Measurements from ENCODE around the gene P3H2.

Gene P3H2

GRCh38 chr3:190026154-190026553 is 94.5 kb downstream of the P3H2 start:
- H3K27me3 ChIP-seq (ENCODE audit: control insufficient read depth, insufficient read depth, low read length): no peaks in the 10 kb centered on the region
- no peaks in the 10 kb centered on the region for H3K36me3 ChIP-seq (ENCODE audit: control insufficient read depth, insufficient read depth, low read length)
- no peak overlapping the region for H3K4me3 ChIP-seq (ENCODE audit: low read depth, low read length)
- peaks cover 4% of the 10 kb centered on the region for H3K4me1 ChIP-seq (ENCODE audit: control insufficient read depth, insufficient read depth, low read length)
- no peaks in the 10 kb centered on the region for H3K9me3 ChIP-seq (ENCODE audit: control insufficient read depth, insufficient read depth, low read length)
- no peak overlapping the region for H3K9ac ChIP-seq (ENCODE audit: low read depth, low read length)

- Histone ChIP-seq H3K27me3 (ENCODE audit: control insufficient read depth, insufficient read depth, low read length) (no peaks in the 10 kb centered on the region), H3K36me3 (ENCODE audit: control insufficient read depth, insufficient read depth, low read length) (no peaks in the 10 kb centered on the region), H3K4me1 (ENCODE audit: control insufficient read depth, insufficient read depth, low read length) (peaks cover 6% of the 10 kb centered on the region), H3K9ac (ENCODE audit: low read depth, low read length) (no peak overlapping the region), H3K4me3 (ENCODE audit: low read depth, low read length) (no peak overlapping the region), H3K9me3 (ENCODE audit: control insufficient read depth, insufficient read depth, low read length) (no peaks in the 10 kb centered on the region)
Measured at GRCh38 chr3:190024912-190025311, 95.8 kb downstream of the P3H2 start.

- Histone ChIP-seq H3K27me3 (ENCODE audit: control insufficient read depth, insufficient read depth, low read length) (no peaks in the 10 kb centered on the region), H3K9me3 (ENCODE audit: control insufficient read depth, insufficient read depth, low read length) (no peaks in the 10 kb centered on the region), H3K4me3 (ENCODE audit: low read depth, low read length) (no peak overlapping the region), H3K36me3 (ENCODE audit: control insufficient read depth, insufficient read depth, low read length) (no peaks in the 10 kb centered on the region), H3K4me1 (ENCODE audit: control insufficient read depth, insufficient read depth, low read length) (peaks cover 6% of the 10 kb centered on the region), H3K9ac (ENCODE audit: low read depth, low read length) (no peak overlapping the region)
Measured at GRCh38 chr3:190019844-190020243, 100.9 kb downstream of the P3H2 start.

GRCh38 chr3:190019006-190019405 is 101.7 kb downstream of the P3H2 start:
- H3K4me3 ChIP-seq (ENCODE audit: low read depth, low read length): no peak overlapping the region
- no peak overlapping the region for H3K9ac ChIP-seq (ENCODE audit: low read depth, low read length)
- H3K4me1 ChIP-seq (ENCODE audit: control insufficient read depth, insufficient read depth, low read length): peaks cover 14% of the 10 kb centered on the region
- H3K27me3 ChIP-seq (ENCODE audit: control insufficient read depth, insufficient read depth, low read length): no peaks in the 10 kb centered on the region
- no peaks in the 10 kb centered on the region for H3K36me3 ChIP-seq (ENCODE audit: control insufficient read depth, insufficient read depth, low read length)
- no peaks in the 10 kb centered on the region for H3K9me3 ChIP-seq (ENCODE audit: control insufficient read depth, insufficient read depth, low read length)

- H3K4me1 ChIP-seq (ENCODE audit: control insufficient read depth, insufficient read depth, low read length): peaks cover 19% of the 10 kb centered on the region
Measured at GRCh38 chr3:190018460-190018859, 102.2 kb downstream of the P3H2 start.

GRCh38 chr3:190017521-190018288 is 103.0 kb downstream of the P3H2 start:
- no peak overlapping the region for H3K9ac ChIP-seq (ENCODE audit: low read depth, low read length)
- no peak overlapping the region for H3K4me3 ChIP-seq (ENCODE audit: low read depth, low read length)
- no peaks in the 10 kb centered on the region for H3K9me3 ChIP-seq (ENCODE audit: control insufficient read depth, insufficient read depth, low read length)
- H3K36me3 ChIP-seq (ENCODE audit: control insufficient read depth, insufficient read depth, low read length): no peaks in the 10 kb centered on the region
- H3K27me3 ChIP-seq (ENCODE audit: control insufficient read depth, insufficient read depth, low read length): no peaks in the 10 kb centered on the region
- H3K4me1 ChIP-seq (ENCODE audit: control insufficient read depth, insufficient read depth, low read length): peaks cover 26% of the 10 kb centered on the region

More at GRCh38 chr3:190018460-190018859, 102.2 kb downstream of the P3H2 start:
- Histone ChIP-seq H3K4me3 (ENCODE audit: low read depth, low read length) (no peak overlapping the region), H3K27me3 (ENCODE audit: control insufficient read depth, insufficient read depth, low read length) (no peaks in the 10 kb centered on the region), H3K36me3 (ENCODE audit: control insufficient read depth, insufficient read depth, low read length) (no peaks in the 10 kb centered on the region), H3K9ac (ENCODE audit: low read depth, low read length) (no peak overlapping the region), H3K9me3 (ENCODE audit: control insufficient read depth, insufficient read depth, low read length) (no peaks in the 10 kb centered on the region)

- Histone ChIP-seq H3K4me1 (ENCODE audit: control insufficient read depth, insufficient read depth, low read length) (peaks cover 32% of the 10 kb centered on the region), H3K36me3 (ENCODE audit: control insufficient read depth, insufficient read depth, low read length) (no peaks in the 10 kb centered on the region), H3K9ac (ENCODE audit: low read depth, low read length) (no peak overlapping the region), H3K9me3 (ENCODE audit: control insufficient read depth, insufficient read depth, low read length) (no peaks in the 10 kb centered on the region), H3K27me3 (ENCODE audit: control insufficient read depth, insufficient read depth, low read length) (no peaks in the 10 kb centered on the region), H3K4me3 (ENCODE audit: low read depth, low read length) (no peak overlapping the region)
Measured at GRCh38 chr3:190016966-190017365, 103.7 kb downstream of the P3H2 start.

- no peak overlapping the region for H3K9ac ChIP-seq (ENCODE audit: low read depth, low read length)
- H3K36me3 ChIP-seq (ENCODE audit: control insufficient read depth, insufficient read depth, low read length): no peaks in the 10 kb centered on the region
- peaks cover 44% of the 10 kb centered on the region for H3K4me1 ChIP-seq (ENCODE audit: control insufficient read depth, insufficient read depth, low read length)
- no peaks in the 10 kb centered on the region for H3K9me3 ChIP-seq (ENCODE audit: control insufficient read depth, insufficient read depth, low read length)
- no peaks in the 10 kb centered on the region for H3K27me3 ChIP-seq (ENCODE audit: control insufficient read depth, insufficient read depth, low read length)
- H3K4me3 ChIP-seq (ENCODE audit: low read depth, low read length): no peak overlapping the region
Measured at GRCh38 chr3:190014940-190015339, 105.8 kb downstream of the P3H2 start.

- no peak overlapping the region for H3K9ac ChIP-seq (ENCODE audit: low read depth, low read length)
- no peaks in the 10 kb centered on the region for H3K36me3 ChIP-seq (ENCODE audit: control insufficient read depth, insufficient read depth, low read length)
- H3K4me1 ChIP-seq (ENCODE audit: control insufficient read depth, insufficient read depth, low read length): peaks cover 44% of the 10 kb centered on the region
- no peak overlapping the region for H3K4me3 ChIP-seq (ENCODE audit: low read depth, low read length)
- H3K9me3 ChIP-seq (ENCODE audit: control insufficient read depth, insufficient read depth, low read length): no peaks in the 10 kb centered on the region
- no peaks in the 10 kb centered on the region for H3K27me3 ChIP-seq (ENCODE audit: control insufficient read depth, insufficient read depth, low read length)
Measured at GRCh38 chr3:190013943-190014924, 106.5 kb downstream of the P3H2 start.

GRCh38 chr3:190012784-190013183 is 107.9 kb downstream of the P3H2 start:
- Histone ChIP-seq H3K4me3 (ENCODE audit: low read depth, low read length) (no peak overlapping the region), H3K36me3 (ENCODE audit: control insufficient read depth, insufficient read depth, low read length) (no peaks in the 10 kb centered on the region), H3K9me3 (ENCODE audit: control insufficient read depth, insufficient read depth, low read length) (no peaks in the 10 kb centered on the region), H3K27me3 (ENCODE audit: control insufficient read depth, insufficient read depth, low read length) (no peaks in the 10 kb centered on the region), H3K9ac (ENCODE audit: low read depth, low read length) (peak overlapping the region; percentile 16), H3K4me1 (ENCODE audit: control insufficient read depth, insufficient read depth, low read length) (peaks cover 44% of the 10 kb centered on the region)

- peak overlapping the region; percentile 16 for H3K9ac ChIP-seq (ENCODE audit: low read depth, low read length)
- H3K27me3 ChIP-seq (ENCODE audit: control insufficient read depth, insufficient read depth, low read length): no peaks in the 10 kb centered on the region
- H3K4me1 ChIP-seq (ENCODE audit: control insufficient read depth, insufficient read depth, low read length): peaks cover 44% of the 10 kb centered on the region
- no peaks in the 10 kb centered on the region for H3K36me3 ChIP-seq (ENCODE audit: control insufficient read depth, insufficient read depth, low read length)
- no peaks in the 10 kb centered on the region for H3K9me3 ChIP-seq (ENCODE audit: control insufficient read depth, insufficient read depth, low read length)
- no peak overlapping the region for H3K4me3 ChIP-seq (ENCODE audit: low read depth, low read length)
Measured at GRCh38 chr3:190012314-190012782, 108.3 kb downstream of the P3H2 start.
